GM19099 (cell line): ENCODE results near the gene PANK3.

Experiments
- POLR2A ChIP-seq: IDR thresholded peaks from 3 replicates; pipeline ENCODE4 v1.6.1; 2011; ENCODE audit warnings: low read depth; ENCODE audit not compliant: insufficient read length; ENCODE audit errors: extremely low read depth

The PANK3 gene

GRCh38 chr5:168529374-168530234, 49.6 kb downstream of the PANK3 start:
- no peak for TF ChIP-seq POLR2A

- TF ChIP-seq POLR2A: no peak
Measured at GRCh38 chr5:168528521-168529373, 50.4 kb downstream of the PANK3 start, which contains the start of gene FBLL1. Gene FBLL1 (plus strand): TSS chr5:168529305. CDS start chr5:168529505, 200 bp downstream.

- TF ChIP-seq POLR2A: no peak
Measured at GRCh38 chr5:168527756-168528295, 51.3 kb downstream of the PANK3 start.

- TF ChIP-seq POLR2A: no peak
Measured at GRCh38 chr5:168525856-168526255, 53.3 kb downstream of the PANK3 start.

- no peak for TF ChIP-seq POLR2A
Measured at GRCh38 chr5:168513861-168514428, 65.2 kb downstream of the PANK3 start.

GRCh38 chr5:168502563-168503237, 76.5 kb downstream of the PANK3 start:
- no peak for TF ChIP-seq POLR2A
